ENCODE measurements around the gene CHRNA4. TPM values are rescaled to one million over a fixed set of nuclear protein-coding genes. Genes with fewer than 3 reads are reported as not detected.

The CHRNA4 gene
- total RNA-seq, 1 donor from 2014 or later, result not detected

DNA sequence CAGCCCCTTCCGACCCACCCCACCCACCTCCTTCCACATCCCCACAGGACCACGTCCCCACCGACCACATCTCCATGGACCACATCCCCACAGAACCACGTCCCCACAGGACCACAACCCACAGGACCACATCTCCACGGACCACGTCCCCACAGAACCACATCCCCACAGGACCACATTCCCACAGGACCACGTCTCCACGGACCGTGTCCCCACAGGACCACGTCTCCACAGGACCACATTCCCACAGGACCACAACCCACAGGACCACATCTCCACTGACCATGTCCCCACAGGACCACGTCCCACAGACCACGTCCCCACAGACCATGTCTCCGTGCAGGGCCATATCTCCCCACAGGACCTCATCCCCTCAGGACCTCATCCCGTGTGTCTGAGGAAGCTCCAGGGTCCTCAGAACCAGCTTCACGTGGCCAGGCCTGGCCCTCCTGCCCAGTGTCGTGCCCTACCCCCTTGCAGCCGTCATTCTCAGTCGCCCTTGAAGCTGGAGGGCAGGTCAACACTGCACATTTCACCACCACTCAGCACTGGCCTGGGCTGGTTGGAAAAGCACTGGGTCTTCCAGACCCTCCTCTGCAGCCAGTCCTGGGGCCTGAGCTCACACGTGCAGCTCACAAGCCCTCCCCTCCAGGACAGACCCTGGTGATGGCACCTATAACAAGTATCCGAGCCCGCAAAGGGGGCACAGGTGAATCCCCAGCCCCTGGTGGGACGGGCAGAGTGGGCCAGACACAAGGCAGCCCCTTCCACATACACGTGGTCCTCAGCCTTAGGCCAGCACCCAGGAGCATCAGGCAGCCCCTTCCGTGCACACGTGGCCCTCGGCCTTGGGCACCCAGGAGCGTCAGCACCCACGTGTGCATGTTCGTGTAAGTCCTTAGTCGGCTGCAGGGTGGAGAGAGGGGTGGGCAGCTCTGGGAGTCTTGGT, 3.9 kb downstream of the CHRNA4 start:
- H3K27me3 ChIP-seq (ENCODE audit: low read depth), result peaks cover 57% of the 10 kb centered on the region
- H3K4me1 ChIP-seq, result no peaks in the 10 kb centered on the region
- TF ChIP-seq, protein P1, sequence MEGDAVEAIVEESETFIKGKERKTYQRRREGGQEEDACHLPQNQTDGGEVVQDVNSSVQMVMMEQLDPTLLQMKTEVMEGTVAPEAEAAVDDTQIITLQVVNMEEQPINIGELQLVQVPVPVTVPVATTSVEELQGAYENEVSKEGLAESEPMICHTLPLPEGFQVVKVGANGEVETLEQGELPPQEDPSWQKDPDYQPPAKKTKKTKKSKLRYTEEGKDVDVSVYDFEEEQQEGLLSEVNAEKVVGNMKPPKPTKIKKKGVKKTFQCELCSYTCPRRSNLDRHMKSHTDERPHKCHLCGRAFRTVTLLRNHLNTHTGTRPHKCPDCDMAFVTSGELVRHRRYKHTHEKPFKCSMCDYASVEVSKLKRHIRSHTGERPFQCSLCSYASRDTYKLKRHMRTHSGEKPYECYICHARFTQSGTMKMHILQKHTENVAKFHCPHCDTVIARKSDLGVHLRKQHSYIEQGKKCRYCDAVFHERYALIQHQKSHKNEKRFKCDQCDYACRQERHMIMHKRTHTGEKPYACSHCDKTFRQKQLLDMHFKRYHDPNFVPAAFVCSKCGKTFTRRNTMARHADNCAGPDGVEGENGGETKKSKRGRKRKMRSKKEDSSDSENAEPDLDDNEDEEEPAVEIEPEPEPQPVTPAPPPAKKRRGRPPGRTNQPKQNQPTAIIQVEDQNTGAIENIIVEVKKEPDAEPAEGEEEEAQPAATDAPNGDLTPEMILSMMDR (IDR thresholded peaks at IDR 0.05), result no peak
- H3K4me3 ChIP-seq, result no peak overlapping the region
- H3K9me3 ChIP-seq, result no peaks in the 10 kb centered on the region
- no peak overlapping the region for H3K27ac ChIP-seq
- intact Hi-C loops (cut with DNase I), result no loop called here
- ATAC-seq (no peak), DNase-seq (no peak)
- no peaks in the 10 kb centered on the region for H3K36me3 ChIP-seq

DNA sequence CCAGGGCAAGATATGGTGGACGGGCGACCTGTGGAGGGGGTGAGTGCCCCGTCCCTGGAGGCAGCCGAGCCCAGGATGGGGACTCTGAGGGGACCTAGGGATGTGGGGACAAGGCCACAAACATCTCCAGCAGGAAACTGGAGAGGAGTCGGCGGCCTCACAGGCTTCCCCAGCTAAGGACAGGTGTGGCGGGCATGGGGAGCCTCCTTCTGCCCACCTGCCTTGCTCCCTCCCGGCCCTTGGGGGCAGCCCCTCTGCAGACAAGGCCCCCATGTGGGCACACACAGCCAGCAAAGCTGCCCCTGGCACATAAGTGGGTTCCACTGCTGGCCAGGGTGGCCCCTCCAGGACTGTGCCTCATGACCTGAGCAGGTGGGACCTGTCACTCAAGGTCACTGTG, 4.6 kb downstream of the CHRNA4 start:
- peaks cover 50% of the 10 kb centered on the region for H3K27me3 ChIP-seq (ENCODE audit: low read depth)
- DNase-seq (no peak), ATAC-seq (no peak)
- H3K4me1 ChIP-seq, result no peaks in the 10 kb centered on the region
- TF ChIP-seq, protein P1 (IDR thresholded peaks at IDR 0.05), result no peak
- no peak overlapping the region for H3K27ac ChIP-seq
- intact Hi-C loops (cut with DNase I), result no loop called here
- H3K9me3 ChIP-seq, result no peaks in the 10 kb centered on the region
- H3K4me3 ChIP-seq, result no peak overlapping the region
- H3K36me3 ChIP-seq, result no peaks in the 10 kb centered on the region

DNA sequence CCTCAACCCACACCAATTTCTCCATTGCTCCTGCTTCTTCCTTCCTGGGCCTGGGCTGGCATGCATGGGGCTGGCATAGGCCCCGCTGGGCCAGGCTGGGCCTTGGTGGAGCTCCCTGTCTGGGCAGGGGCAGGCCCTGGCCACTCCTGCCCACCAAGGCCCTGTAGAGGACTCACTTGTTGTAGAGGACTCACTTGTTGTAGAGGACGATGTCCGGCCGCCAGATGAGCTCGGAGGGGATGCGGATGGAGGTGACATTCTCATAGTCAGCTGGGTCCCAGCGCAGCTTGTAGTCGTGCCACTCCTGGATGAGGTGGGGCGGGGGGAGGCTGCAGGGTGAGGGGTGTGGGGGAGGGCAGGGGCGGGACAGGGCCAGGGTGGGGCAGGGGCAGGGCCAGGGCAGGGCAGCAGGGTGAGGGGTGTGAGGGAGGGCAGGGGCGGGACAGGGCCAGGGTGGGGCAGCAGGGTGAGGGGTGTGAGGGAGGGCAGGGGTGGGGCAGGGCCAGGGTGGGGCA, 5.3 kb downstream of the CHRNA4 start:
- no peak for DNase-seq
- no peaks in the 10 kb centered on the region for H3K9me3 ChIP-seq
- no peaks in the 10 kb centered on the region for H3K36me3 ChIP-seq
- H3K4me3 ChIP-seq, result no peak overlapping the region
- TF ChIP-seq, protein P1 (IDR thresholded peaks at IDR 0.05), result no peak
- no peak for ATAC-seq
- H3K27ac ChIP-seq, result no peak overlapping the region
- H3K27me3 ChIP-seq (ENCODE audit: low read depth), result peaks cover 46% of the 10 kb centered on the region
- H3K4me1 ChIP-seq, result no peaks in the 10 kb centered on the region
- intact Hi-C loops (cut with DNase I), result no loop called here

DNA sequence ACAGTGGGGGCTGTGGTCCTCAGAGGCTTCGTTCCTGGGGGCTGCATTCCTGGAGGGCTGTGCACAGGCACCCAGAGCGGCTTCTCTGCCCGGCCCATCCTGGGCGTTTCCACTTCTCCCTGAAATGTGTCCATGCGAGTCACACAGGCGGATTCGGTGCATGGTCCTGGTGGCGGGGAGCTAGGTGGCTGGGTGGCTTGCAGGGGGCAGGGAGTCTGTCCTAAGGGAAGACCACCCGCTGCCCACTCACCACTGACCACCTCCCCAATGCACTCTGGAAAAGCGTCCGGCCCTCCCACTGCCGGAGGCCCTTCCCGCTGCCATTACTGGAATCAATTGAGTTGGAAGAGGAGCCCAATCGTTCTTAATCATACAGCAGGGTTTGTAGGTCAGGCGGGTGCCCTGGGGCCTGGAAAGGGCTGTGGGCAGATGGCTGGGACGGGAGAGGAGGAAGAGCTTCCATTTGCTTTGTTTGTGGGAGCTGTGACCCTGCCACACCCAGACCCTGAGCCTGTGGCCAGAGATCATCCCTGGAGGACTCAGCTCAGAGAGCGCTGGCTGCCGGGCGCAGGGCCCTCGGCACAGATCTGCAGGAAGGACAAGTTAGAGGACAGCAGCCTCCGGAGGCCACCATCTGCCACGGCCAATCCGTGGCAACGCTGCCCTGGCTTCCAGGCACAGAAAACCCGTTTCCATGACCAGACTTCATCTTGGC, 6.4 kb downstream of the CHRNA4 start:
- Histone ChIP-seq H3K4me1 (no peaks in the 10 kb centered on the region), H3K4me3 (no peak overlapping the region), H3K36me3 (no peaks in the 10 kb centered on the region), H3K9me3 (no peaks in the 10 kb centered on the region), H3K27me3 (ENCODE audit: low read depth) (peaks cover 36% of the 10 kb centered on the region), H3K27ac (no peak overlapping the region)
- TF ChIP-seq, protein P1 (IDR thresholded peaks at IDR 0.05), result no peak
- DNase-seq, result no peak
- no peak for ATAC-seq
- intact Hi-C loops (cut with DNase I), result no loop called here

DNA sequence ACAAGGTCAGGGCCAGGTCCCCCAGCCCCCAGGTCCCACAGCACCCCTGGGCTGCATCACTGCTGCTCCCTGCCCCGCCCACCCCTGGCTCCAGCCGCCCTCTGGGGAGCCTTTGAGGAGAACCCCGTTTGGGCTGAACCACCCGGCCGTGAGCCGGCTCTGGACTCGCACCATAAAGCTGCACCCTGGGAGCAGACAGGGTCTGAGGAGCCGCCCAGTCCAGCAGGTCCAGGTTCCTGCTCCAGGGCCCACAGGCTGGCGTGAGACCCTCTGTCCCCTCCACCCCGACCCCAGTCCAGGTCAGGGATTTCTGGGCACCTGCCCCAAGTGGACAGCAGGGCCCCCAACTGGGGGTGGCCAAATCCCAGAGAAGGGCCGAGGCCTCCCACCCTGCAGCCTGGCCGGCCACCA, 8.3 kb downstream of the CHRNA4 start:
- no peak for ATAC-seq
- H3K9me3 ChIP-seq, result no peaks in the 10 kb centered on the region
- no peaks in the 10 kb centered on the region for H3K4me1 ChIP-seq
- no peaks in the 10 kb centered on the region for H3K36me3 ChIP-seq
- intact Hi-C loops (cut with DNase I), result no loop called here
- H3K27me3 ChIP-seq (ENCODE audit: low read depth), result peaks cover 19% of the 10 kb centered on the region
- no peak for DNase-seq
- H3K27ac ChIP-seq, result no peak overlapping the region
- TF ChIP-seq, protein P1 (IDR thresholded peaks at IDR 0.05), result no peak
- H3K4me3 ChIP-seq, result no peak overlapping the region

Measured in lower lobe of right lung (tissue), 2 donors.